H9 (cell line): ENCODE data around the gene OR10J5. TPM values are rescaled to one million over a fixed set of nuclear protein-coding genes. Genes with fewer than 3 reads are reported as not detected.
"Not testable (repeated sequence)": the region's sequence is repeated elsewhere in the genome, so short reads cannot be mapped to it uniquely, and the experiment has no call there.

Experiments used
- DNase-seq: peaks from one replicate; pipeline ENCODE4 v3.0.0-alpha.2; 2017
- H2AFZ ChIP-seq: one replicate; pipeline ENCODE4 v1.6.1; 2013; ENCODE audit warnings: mild to moderate bottlenecking, low read length, control low read depth, moderate library complexity
- H2AK5ac ChIP-seq: 2 replicates; pipeline ENCODE4 v1.6.1; 2013; ENCODE audit warnings: low read length, control low read depth, mixed read lengths; ENCODE audit not compliant: insufficient read length
- H2BK120ac ChIP-seq: one replicate; pipeline ENCODE4 v1.6.1; 2013; ENCODE audit warnings: low read depth, mild to moderate bottlenecking, low read length, control low read depth, inconsistent platforms; ENCODE audit not compliant: poor library complexity, severe bottlenecking
- H2BK12ac ChIP-seq: 2 replicates; pipeline ENCODE4 v1.6.1; 2013; ENCODE audit warnings: low read length, control low read depth, mixed read lengths, low read depth; ENCODE audit not compliant: insufficient read length
- H2BK15ac ChIP-seq: 2 replicates; pipeline ENCODE4 v1.6.1; 2013; ENCODE audit warnings: low read depth, low read length, control low read depth
- H2BK20ac ChIP-seq: one replicate; pipeline ENCODE4 v1.6.1; 2013; ENCODE audit warnings: low read depth, mild to moderate bottlenecking, low read length, control low read depth, inconsistent platforms; ENCODE audit not compliant: poor library complexity, severe bottlenecking
- H2BK5ac ChIP-seq: 2 replicates; pipeline ENCODE4 v1.6.1; 2013; ENCODE audit warnings: low read length, control low read depth, mixed read lengths; ENCODE audit not compliant: insufficient read length
- H3K14ac ChIP-seq: 2 replicates; pipeline ENCODE4 v1.6.1; 2013; ENCODE audit warnings: low read length, control low read depth; ENCODE audit not compliant: insufficient read depth
- H3K18ac ChIP-seq: 2 replicates; pipeline ENCODE4 v1.6.1; 2013; ENCODE audit warnings: low read depth, mild to moderate bottlenecking, mixed read lengths, low read length, control low read depth; ENCODE audit not compliant: insufficient read length
- H3K23ac ChIP-seq: 2 replicates; pipeline ENCODE4 v1.6.1; 2013; ENCODE audit warnings: low read length, control low read depth, mixed read lengths, low read depth; ENCODE audit not compliant: insufficient read length
- H3K23me2 ChIP-seq: 2 replicates; pipeline ENCODE4 v1.6.1; 2013; ENCODE audit warnings: low read depth, mild to moderate bottlenecking, mixed read lengths, low read length, control low read depth; ENCODE audit not compliant: insufficient read length, poor library complexity, severe bottlenecking
- H3K27ac ChIP-seq: 2 replicates; pipeline ENCODE4 v1.5.1; 2013; ENCODE audit warnings: low read length, control low read depth, mixed read lengths, low read depth; ENCODE audit not compliant: insufficient read length
- H3K27me3 ChIP-seq: 2 replicates; pipeline ENCODE4 v1.6.1; 2013; ENCODE audit warnings: low read length, control low read depth, inconsistent platforms; ENCODE audit not compliant: insufficient read depth
- H3K4ac ChIP-seq: 2 replicates; pipeline ENCODE4 v1.6.1; 2013; ENCODE audit warnings: low read depth, mild to moderate bottlenecking, control low read depth, inconsistent platforms, low read length, moderate library complexity
- H3K4me1 ChIP-seq: 2 replicates; pipeline ENCODE4 v1.6.1; 2013; ENCODE audit warnings: low read length, control low read depth, inconsistent platforms; ENCODE audit not compliant: insufficient read depth
- H3K4me2 ChIP-seq: 2 replicates; pipeline ENCODE4 v1.6.1; 2013; ENCODE audit warnings: low read length, control low read depth, mixed read lengths; ENCODE audit not compliant: insufficient read length, insufficient read depth
- H3K56ac ChIP-seq: 2 replicates; pipeline ENCODE4 v1.6.1; 2013; ENCODE audit warnings: low read depth, mild to moderate bottlenecking, mixed read lengths, low read length, control low read depth; ENCODE audit not compliant: insufficient read length
- H3K79me1 ChIP-seq: 2 replicates; pipeline ENCODE4 v1.6.1; 2013; ENCODE audit warnings: low read depth, mild to moderate bottlenecking, moderate library complexity, low read length, control low read depth, inconsistent platforms; ENCODE audit not compliant: insufficient read depth, poor library complexity, severe bottlenecking
- H3K79me2 ChIP-seq: 2 replicates; pipeline ENCODE4 v1.6.1; 2013; ENCODE audit warnings: low read length, control low read depth, inconsistent platforms; ENCODE audit not compliant: insufficient read depth
- H3K9ac ChIP-seq: 2 replicates; pipeline ENCODE4 v1.6.1; 2013; ENCODE audit warnings: low read length, control low read depth, mixed read lengths; ENCODE audit not compliant: insufficient read length; ENCODE audit errors: extremely low read depth
- H3K9me3 ChIP-seq: one replicate; pipeline ENCODE4 v1.6.1; 2013; ENCODE audit warnings: low read depth, low read length, inconsistent platforms; ENCODE audit not compliant: control insufficient read depth
- H3T11ph ChIP-seq: one replicate; pipeline ENCODE4 v1.6.1; 2013; ENCODE audit warnings: mild to moderate bottlenecking, low read length, control low read depth, inconsistent platforms
- H4K20me1 ChIP-seq: one replicate; pipeline ENCODE4 v1.6.1; 2013; ENCODE audit not compliant: control insufficient read depth, insufficient read length, insufficient read depth
- H4K5ac ChIP-seq: 2 replicates; pipeline ENCODE4 v1.6.1; 2013; ENCODE audit warnings: low read depth, mild to moderate bottlenecking, mixed read lengths, low read length, control low read depth; ENCODE audit not compliant: insufficient read length
- H4K8ac ChIP-seq: replicated peaks from 2 replicates; pipeline ENCODE4 v1.6.1; 2013; ENCODE audit warnings: low read length, control low read depth, mixed read lengths, low read depth; ENCODE audit not compliant: insufficient read length
- H4K91ac ChIP-seq: 2 replicates; pipeline ENCODE4 v1.6.1; 2013; ENCODE audit warnings: low read depth, mild to moderate bottlenecking, moderate library complexity, mixed read lengths, low read length, control low read depth; ENCODE audit not compliant: insufficient read length
- H3K27ac Mint-ChIP-seq, 3 experiments: 2 replicates in 2 of 3; 3 replicates in 1 of 3; pipeline ENCODE4 v1.8.0; 2020 to 2021; ENCODE audit warnings: mixed read lengths in 3 of 3, mild to moderate bottlenecking in 1 of 3, moderate library complexity in 1 of 3
- H3K27me3 Mint-ChIP-seq: 2 replicates; pipeline ENCODE4 v1.8.0; 2021; ENCODE audit warnings: low read depth, mild to moderate bottlenecking, moderate library complexity, mixed read lengths
- H3K36me3 Mint-ChIP-seq, 3 experiments: 2 replicates in 2 of 3; 3 replicates in 1 of 3; pipeline ENCODE4 v1.8.0; 2020 to 2021; ENCODE audit warnings: low read depth in 3 of 3, mixed read lengths in 3 of 3; ENCODE audit not compliant: insufficient read depth in 1 of 3
- H3K4me1 Mint-ChIP-seq, 2 experiments: 2 replicates each; pipeline ENCODE4 v1.8.0; 2020; ENCODE audit warnings: mixed read lengths in 2 of 2
- H3K4me3 Mint-ChIP-seq, 2 experiments: 2 replicates in 1 of 2; 3 replicates in 1 of 2; pipeline ENCODE4 v1.8.0; 2020 to 2021; ENCODE audit warnings: mild to moderate bottlenecking in 2 of 2, mixed read lengths in 2 of 2, moderate library complexity in 1 of 2
- H3K9me3 Mint-ChIP-seq, 2 experiments: 2 replicates in 1 of 2; 3 replicates in 1 of 2; pipeline ENCODE4 v1.8.0; 2020; ENCODE audit warnings: mild to moderate bottlenecking in 2 of 2, mixed read lengths in 2 of 2, moderate library complexity in 1 of 2
- WGBS: extraction: QIAGEN DNeasy Blood & Tissue Kit; methylation state at CpG from one replicate; pipeline ENCODE4 v1.1.7; 2013; ENCODE audit warnings: missing lambda C conversion rate, low lambda C conversion rate, mixed read lengths; ENCODE audit not compliant: insufficient read length; ENCODE audit errors: extremely low coverage; 5-methylcytosine and 5-hydroxymethylcytosine counted together
- total RNA-seq: library from RNA; stranded (reverse); gene quantifications from 2 replicates; pipeline ENCODE4 v1.2.1, GENCODE V29; 2021
- TF ChIP-seq, protein P1 (sequence below): fragments of 200-600 bp; sonication (generic); conservative IDR thresholded peaks from 3 replicates; pipeline ENCODE4 v1.8.0; 2021; ENCODE audit warnings: antibody characterized with exemption, mild to moderate bottlenecking

OR10J5 gene
- total RNA-seq, 1 experiment from 2014 or later, result not detected

DNA sequence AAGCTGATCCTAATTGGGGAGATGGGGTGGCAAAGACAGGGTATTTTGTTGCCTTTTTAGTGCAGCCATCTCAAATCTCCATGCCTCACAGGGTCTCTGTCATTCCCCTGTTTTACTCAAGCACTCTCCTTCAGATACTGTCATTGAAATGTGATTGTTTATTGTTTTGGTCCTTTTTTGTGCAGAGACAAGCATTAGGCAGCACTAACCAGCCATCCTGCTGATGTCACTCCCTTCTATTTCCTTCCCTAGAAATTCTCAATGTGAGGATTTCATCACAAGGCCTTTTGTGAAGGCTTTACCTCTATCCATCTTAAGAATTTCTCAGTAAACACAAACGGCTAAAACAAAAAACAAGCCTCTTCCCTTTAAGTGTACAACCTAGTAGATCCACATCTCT lies 34.7 kb downstream of the OR10J5 start:
- Histone ChIP-seq H4K8ac (no peak overlapping the region), H2AFZ (no peak overlapping the region), H4K5ac (no peak overlapping the region), H3K14ac (no peak overlapping the region), H4K20me1 (no peaks in the 10 kb centered on the region), H3K4ac (no peak overlapping the region), H3K23ac (no peak overlapping the region), H3K79me1 (no peaks in the 10 kb centered on the region), H3K9me3 (no peaks in the 10 kb centered on the region), H3T11ph (no peak overlapping the region), H2BK120ac (no peak overlapping the region), H2BK5ac (no peak overlapping the region), H2AK5ac (no peak overlapping the region), H3K79me2 (no peaks in the 10 kb centered on the region), H3K27ac (no peak overlapping the region), H2BK20ac (no peak overlapping the region), H3K18ac (no peak overlapping the region), H4K91ac (no peak overlapping the region), H3K9ac (no peak overlapping the region), H3K56ac (no peak overlapping the region), H3K4me2 (no peak overlapping the region), H2BK12ac (no peak overlapping the region), H3K27me3 (no peaks in the 10 kb centered on the region), H2BK15ac (no peak overlapping the region), H3K23me2 (no peaks in the 10 kb centered on the region), H3K4me1 (no peaks in the 10 kb centered on the region)
- Mint-ChIP-seq H3K27ac (no peak overlapping the region), H3K9me3 (peaks cover 18 to 65% of the 10 kb centered on the region in 2 experiments), H3K4me3 (no peak overlapping the region), H3K4me1 (no peaks in the 10 kb centered on the region), H3K27me3 (peaks cover 2% of the 10 kb centered on the region), H3K36me3 (peaks cover 0 to 32% (median 3%) of the 10 kb centered on the region in 3 experiments; a peak in 3 of 7 replicates)
- TF ChIP-seq, protein P1, sequence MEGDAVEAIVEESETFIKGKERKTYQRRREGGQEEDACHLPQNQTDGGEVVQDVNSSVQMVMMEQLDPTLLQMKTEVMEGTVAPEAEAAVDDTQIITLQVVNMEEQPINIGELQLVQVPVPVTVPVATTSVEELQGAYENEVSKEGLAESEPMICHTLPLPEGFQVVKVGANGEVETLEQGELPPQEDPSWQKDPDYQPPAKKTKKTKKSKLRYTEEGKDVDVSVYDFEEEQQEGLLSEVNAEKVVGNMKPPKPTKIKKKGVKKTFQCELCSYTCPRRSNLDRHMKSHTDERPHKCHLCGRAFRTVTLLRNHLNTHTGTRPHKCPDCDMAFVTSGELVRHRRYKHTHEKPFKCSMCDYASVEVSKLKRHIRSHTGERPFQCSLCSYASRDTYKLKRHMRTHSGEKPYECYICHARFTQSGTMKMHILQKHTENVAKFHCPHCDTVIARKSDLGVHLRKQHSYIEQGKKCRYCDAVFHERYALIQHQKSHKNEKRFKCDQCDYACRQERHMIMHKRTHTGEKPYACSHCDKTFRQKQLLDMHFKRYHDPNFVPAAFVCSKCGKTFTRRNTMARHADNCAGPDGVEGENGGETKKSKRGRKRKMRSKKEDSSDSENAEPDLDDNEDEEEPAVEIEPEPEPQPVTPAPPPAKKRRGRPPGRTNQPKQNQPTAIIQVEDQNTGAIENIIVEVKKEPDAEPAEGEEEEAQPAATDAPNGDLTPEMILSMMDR, result no peak
- no CpG with 5 or more reads among the region's 1 CpG for WGBS
- DNase-seq, result no peak

DNA sequence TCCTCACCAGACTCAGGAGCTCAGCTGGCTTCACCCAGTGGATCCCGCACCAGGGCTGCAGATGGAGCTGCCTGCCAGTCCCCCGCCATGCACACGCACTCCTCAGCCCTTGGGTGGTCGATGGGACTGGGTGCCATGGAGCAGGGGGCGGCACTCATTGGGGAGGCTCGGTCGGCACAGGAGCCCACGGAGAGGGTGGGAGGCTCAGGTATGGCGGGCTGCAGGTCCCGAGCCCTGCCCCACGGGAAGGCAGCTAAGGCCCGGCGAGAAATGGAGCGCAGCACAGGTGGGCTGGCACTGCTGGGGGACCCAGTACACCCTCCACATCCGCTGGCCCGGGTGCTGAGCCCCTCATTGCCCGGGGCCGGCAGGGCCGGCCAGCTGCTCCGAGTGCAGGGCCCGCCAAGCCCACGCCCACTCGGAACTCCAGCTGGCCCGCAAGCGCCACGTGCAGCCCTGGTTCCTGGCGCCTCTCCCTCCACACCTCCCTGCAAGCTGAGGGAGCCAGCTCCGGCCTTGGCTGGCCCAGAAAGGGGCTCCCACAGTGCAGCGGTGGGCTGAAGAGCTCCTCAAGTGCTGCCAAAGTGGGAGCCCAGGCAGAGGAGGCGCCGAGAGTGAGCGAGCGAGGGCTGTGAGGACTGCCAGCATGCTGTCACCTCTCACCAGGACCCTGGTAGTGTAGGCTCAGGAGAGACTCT lies 41.1 kb downstream of the OR10J5 start:
- not testable (repeated sequence) for H3K27ac ChIP-seq, H2BK15ac ChIP-seq, H2BK120ac ChIP-seq, H4K20me1 ChIP-seq, H3K18ac ChIP-seq, DNase-seq, H4K91ac ChIP-seq, H3K27me3 Mint-ChIP-seq, H3K56ac ChIP-seq, H2AK5ac ChIP-seq, H3K4me1 ChIP-seq, H3T11ph ChIP-seq, H2AFZ ChIP-seq, H2BK20ac ChIP-seq, H3K4ac ChIP-seq, H3K27ac Mint-ChIP-seq, H3K14ac ChIP-seq, H3K9me3 ChIP-seq, H3K9ac ChIP-seq, H3K4me3 Mint-ChIP-seq, H3K4me2 ChIP-seq, H3K23me2 ChIP-seq, H4K5ac ChIP-seq, H2BK12ac ChIP-seq, H3K79me1 ChIP-seq, H4K8ac ChIP-seq, H3K79me2 ChIP-seq, H2BK5ac ChIP-seq, H3K4me1 Mint-ChIP-seq, H3K23ac ChIP-seq, H3K27me3 ChIP-seq
- WGBS, result no CpG with 5 or more reads among the region's 33 CpGs
- peaks cover 14 to 74% of the 10 kb centered on the region in 2 experiments for H3K9me3 Mint-ChIP-seq
- peaks cover 0 to 23% (median 0%) of the 10 kb centered on the region in 3 experiments; a peak in 3 of 7 replicates for H3K36me3 Mint-ChIP-seq
